Measurements from ENCODE around the gene SPINK1.

SPINK1 gene

DNA sequence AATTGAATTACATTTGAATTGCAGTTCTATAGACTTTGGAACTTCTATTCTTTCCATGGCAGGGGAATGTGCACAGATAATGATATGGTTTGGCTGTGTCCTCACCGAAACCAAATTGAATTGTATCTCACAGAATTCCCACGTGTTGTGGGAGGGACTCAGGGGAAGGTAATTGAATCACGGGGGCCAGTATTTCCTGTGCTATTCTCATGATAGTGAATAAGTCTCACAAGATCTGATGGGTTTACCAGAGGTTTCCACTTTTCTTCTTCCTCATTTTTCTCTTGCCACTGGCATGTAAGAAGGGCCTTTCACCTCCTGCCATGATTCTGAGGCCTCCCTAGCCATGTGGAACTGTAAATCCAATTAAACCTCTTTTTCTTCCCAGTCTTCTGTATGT lies 28.3 kb downstream of the SPINK1 start:
- peak; percentile 3 to 10 for DNase-seq

DNA sequence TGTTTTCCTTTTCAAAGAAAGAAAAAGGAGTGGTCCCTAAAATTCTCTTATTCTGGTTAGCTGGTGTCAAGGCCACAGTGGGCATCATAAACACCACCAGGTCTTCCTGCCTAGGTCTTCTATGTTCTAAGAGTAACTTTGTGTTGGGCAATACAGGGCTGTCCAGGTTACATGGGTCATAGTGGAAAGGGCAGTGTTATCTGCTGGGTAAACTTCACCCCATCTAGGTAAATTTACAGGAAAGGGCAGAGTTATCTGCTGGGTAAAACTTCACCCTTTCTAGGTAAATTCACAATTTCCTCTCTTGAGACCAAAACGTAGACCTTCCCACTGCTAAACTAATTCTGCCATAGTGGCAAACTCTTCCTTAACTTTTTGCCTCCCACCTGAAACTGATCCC lies 30.0 kb downstream of the SPINK1 start:
- no peak for DNase-seq

DNA sequence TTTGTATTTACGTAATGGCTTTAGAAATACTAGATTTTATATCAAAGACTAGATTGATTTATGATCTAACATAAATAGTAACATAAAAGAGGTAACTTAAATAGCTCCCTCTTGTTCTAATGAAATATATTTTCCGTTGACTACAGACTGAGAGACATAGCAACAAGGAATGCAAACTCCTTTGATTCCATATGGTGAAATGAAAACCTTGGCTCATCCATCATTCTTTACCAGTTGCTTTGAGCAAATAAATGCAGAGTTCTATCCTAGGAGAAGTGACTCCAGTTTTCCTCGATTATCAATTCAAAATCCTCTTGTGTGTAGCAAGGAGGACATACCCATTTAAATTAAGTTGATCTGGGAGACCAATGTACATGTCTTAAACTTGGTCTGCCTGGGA lies 31.0 kb downstream of the SPINK1 start:
- DNase-seq, result no peak

DNA sequence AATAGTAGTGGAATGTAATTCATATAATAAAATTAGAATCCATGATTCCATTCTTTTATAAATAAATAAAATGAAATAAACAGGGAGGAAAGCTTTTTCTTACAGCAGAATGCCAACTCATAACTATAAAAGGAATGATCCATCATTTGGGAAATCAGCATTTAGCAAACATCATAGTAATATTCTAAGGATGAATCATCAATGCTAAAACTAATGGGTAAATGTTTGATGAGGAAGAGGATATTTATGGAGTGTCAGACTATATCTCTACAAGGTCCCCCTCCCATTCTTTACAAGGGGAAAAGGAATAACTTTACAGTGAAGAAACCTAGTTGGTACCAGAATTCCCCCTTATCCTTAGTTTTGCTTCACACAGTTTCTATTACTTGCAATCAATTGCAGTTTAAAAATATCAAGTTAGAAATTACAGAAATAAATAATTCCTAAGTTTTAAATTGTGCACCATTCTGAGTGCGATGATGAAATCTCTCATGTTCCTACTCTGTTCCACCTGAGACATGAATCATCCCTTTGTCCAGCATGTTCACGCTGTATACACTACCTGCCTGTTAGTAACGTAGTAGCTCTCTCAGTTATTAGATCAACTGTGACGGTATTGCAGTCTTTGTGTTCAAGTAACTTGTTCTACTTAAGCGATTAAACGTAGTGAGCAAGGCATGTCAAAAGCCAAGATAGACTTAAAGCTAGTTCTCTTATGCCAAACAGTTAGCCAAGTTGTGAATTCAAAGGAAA lies 34.7 kb downstream of the SPINK1 start:
- no peak for DNase-seq

DNA sequence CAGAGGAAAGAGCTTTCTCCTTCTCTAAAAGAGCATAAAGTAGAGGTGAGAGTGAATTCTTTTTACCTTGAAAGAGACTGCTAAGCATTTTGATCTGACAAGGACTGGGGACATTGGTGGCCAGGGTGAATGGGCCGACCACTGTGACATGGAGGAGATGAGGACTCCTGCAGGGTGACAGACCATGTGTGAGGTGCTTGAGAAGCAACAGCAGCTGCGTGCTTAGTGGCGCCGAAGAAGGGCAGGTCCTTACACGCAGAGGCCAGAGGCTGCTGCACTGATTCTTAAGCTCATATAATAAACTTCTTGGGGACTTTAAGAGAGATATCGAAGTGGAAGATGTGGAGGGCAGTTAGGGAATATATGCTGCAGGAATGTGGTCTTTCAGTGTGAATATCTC lies 40.3 kb downstream of the SPINK1 start:
- no peak for DNase-seq

DNA sequence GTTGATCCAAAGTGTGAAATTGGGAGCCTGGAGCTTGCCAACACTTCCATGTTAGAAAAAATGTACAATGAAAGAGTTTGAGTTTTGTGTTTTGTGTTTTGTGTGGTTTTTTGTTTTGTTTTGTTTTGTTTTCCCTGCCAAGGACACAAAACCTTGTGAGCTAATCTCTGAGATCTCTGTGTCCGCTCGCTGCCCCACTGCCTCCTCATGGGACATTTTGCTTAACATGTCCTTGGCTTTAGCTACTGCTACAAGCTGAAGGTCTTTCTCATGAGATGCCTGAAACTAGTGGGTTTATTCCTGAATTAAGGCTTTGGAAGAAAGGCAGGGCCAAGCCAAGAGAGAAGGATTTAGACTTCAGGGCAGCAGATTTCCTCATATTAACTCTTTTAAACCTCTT lies 41.7 kb downstream of the SPINK1 start:
- no peak for DNase-seq

DNA sequence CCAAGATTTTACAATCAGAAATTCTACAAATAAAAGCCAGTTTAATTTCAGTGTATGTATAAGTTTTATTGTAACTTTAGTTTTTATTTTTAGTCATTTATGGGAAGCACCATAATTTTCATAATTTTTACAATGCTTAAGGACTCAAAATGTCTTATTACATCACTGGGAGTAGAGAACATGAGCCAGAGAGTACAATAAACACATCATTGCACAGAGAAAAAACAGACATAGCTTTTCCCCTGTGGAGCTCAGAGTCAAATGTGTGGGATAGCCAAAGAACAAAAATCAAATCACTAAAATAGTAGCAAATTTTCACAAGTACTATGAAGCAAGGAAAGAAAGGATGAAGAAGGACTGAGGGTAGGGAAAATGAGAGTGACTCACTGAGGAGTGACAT lies 43.4 kb downstream of the SPINK1 start:
- no peak for DNase-seq

DNA sequence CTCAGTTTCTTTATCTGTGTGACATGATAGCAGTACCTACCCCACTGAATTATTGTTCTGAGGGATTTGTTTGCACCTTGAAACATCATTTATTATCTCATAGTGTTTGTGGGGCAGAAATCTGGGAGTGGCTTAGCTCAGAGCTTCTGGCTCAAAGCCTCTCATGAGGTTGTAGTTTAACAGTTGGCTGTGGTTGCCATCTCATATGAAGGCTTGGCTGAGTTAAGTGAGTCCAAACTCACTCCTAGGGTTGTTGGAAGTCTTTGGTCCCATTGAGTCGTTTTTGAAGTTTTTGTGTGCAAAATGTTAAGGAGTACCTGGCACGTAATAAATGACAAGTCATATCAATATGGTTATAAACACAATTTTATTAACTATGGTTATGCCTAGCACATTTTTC lies 45.3 kb downstream of the SPINK1 start:
- no peak for DNase-seq

DNA sequence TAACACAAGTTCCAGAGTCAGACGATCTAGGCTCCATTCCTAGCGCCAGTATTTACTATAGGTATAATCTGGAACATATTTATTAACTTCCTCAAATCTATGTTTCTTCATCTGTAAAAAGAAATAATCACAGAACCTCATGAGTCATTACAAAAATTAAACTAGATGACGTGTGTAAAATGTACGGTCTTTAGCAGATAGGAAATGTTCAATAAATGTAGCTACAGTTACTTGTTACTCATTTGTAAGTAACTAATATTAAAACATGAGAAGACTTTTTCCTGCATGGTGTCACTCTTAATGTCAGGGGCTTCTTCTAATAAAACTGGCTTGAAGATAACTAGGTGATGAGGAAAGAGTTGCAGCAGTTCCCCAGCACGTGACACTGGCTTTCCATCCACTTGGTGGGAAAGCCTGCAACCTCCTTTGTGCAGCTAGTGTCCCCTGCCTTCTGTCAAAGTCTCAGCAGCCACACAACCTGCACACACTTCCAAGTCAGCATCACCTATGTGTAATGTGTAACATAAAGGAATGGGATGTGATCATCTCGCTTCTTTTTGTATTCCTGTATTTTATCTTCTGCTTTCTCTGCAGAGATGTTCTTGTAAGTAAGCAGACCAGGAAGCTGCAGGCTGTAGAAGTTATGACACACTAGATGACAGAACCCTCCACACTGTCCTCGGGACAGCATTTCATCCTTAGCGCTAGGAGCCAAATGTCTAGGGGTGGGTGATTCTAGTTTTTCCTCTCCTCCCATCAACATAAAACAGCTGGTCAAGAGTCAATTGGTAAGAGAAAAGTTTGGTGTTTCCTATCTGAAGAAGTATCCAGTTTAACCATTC lies 47.1 kb downstream of the SPINK1 start:
- DNase-seq, result no peak

DNA sequence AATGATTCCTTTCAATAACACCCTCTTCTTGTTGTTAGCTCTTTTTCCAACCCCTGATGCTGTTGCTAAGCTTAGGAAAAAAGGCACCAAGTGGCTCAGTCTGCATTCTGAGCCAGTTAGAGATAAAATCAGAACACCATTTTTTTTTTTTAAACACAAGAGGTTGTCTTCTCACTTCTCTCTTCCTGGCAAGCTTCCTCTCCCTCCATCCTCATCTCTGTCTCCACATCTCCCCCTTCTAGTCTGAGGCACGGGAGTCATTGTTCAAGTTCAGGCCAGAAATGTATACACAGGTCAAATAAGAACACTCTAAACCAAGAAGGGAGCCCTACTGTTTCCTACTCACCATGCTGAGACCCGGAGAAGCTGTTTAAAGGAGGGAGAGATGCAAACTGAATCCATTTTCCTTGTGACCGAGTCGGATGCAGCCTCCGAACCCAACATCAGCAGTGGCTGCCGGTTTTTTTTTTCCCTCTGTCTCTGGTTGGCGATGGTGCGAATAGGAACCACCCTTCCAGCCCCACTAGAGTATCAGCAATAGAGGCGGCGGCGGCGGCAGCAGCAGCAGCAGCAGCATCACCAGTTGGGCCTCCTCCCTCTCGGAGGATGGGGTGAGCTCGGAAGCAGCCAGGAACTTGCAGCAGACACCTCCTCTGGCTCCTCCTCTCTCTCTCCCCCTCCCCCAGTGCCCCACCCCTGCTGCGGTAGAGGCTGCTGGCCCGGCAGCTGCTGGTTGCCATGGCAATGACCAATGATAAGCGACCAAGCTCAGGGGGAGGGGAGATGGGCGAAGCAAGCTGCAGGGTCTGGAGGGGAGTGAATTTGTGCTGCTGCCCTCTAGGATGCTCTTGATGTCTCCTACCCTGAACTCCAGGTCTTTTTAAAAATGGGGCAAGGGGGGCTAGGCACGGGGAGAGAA lies 49.1 kb downstream of the SPINK1 start, which contains the start of gene JAKMIP2:
JAKMIP2 (minus strand) TSS at position 619 of the 919 bp plus-strand sequence. CDS start 110,922 bp downstream, outside the sequence.
- DNase-seq, result no peak

DNA sequence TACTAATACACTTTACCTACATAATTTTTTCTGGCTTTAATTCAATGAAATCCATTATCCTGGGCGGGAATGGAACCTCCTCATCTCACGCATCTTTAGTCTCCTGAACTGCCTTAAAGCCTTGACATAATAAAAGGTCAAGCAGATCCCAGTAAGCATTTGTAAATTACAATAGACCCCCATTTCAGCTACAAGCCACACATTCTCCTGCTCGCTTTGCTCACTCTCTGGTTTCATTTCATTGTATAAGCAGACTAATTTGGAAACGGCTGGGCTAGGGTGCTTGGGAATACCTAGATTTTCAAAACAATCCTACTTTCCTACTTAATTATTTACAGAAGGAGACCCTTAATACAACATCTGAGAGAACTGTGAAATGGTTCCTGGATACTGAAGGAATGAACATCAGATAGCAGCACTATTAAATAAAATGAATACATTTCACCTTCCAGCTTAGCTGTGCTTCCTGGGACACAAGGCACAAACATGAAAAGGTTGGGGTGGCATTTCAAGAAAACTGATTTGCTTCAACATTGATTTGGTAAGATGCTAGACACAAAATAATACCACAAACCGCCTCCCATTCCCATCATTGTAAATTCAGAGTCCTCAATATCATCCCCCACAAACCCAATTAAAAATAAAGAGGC lies 50.4 kb downstream of the SPINK1 start:
- no peak for DNase-seq

DNA sequence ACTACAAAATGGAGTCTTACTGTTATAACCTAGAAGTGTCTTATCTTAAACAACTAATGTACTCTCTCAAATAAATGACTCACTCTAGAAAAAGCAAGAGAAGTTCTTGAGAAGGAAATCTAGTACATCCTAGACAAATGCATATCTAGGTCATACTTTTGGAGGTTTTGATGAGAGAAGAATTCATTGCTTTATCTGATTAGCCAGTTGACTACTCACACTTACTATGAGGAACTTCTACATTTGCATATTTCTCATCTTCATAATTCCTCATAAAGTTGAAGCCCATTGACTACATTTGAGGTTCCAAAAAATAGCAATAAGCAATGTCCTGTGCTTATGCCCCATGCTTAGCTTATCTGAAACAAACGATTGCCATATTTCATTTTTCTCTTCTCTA lies 51.8 kb downstream of the SPINK1 start:
- no peak for DNase-seq

DNA sequence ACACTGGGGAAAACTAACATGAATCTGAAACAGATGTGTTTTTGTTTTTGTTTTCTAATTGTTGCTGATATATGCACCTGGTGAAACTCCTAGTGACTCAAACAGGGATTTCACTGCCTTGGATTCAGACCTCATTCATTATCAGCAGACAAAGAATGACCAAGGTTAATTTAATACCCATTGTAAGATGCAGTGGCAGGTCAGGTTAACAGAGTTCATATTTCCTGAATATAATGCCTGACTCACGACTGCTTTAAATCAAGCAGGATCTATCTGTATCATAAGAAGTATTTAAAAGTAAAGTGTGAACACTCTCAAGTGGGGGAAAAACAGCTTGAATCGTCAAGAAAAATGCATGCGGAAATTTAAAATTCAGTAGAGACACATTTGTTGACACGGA lies 54.5 kb downstream of the SPINK1 start:
- DNase-seq, result no peak

All from Kasumi-1 (cell line).